Endothelial cell of umbilical vein (primary cell): Measurements from ENCODE around the gene PRXL2C. TPM values are rescaled to one million over a fixed set of nuclear protein-coding genes. Genes with fewer than 3 reads are reported as not detected.

Source experiments
- BruUV-seq: library from RNA; stranded (reverse); fragments of 400-500 nt; replicated peaks from 2 replicates; lab custom pipeline; 2021; lab: Mats Ljungman, UMichigan
- CTCF ChIA-PET: fragments of 300-600, 350-600 bp; sonication (Branson Sonifier 250); formaldehyde crosslinking; loops from one replicate; lab custom pipeline; 2021; ENCODE audit warnings: antibody characterized with exemption, inconsistent platforms; lab: Charles Lee
- POLR2A ChIA-PET: fragments of 300-600, 350-600 bp; sonication (Branson Sonifier 250); formaldehyde crosslinking; loops from one replicate; lab custom pipeline; 2021; ENCODE audit warnings: antibody characterized with exemption, inconsistent platforms; lab: Charles Lee
- DNase-seq: peaks from one replicate; pipeline ENCODE4 v3.0.0-alpha.2; 2011; ENCODE audit warnings: low read depth, low spot score
- FAIRE-seq: peaks from 2 replicates; lab custom pipeline; 2011; peaks lifted over from hg19 to GRCh38; lab: Jason Lieb, UNC
- H2AFZ ChIP-seq: 2 replicates; pipeline ENCODE4 v1.6.0; 2012; ENCODE audit warnings: low read depth, low read length, control low read depth, inconsistent platforms
- H3K27ac ChIP-seq: 2 replicates; pipeline ENCODE4 v1.5.1; 2011; ENCODE audit warnings: low read depth, mild to moderate bottlenecking, control low read depth, low read length, moderate library complexity; ENCODE audit not compliant: insufficient read depth
- H3K27me3 ChIP-seq, 2 experiments: 2 replicates each; pipeline versions ENCODE4 v1.6.0 to v1.6.1; 2011; ENCODE audit warnings: low read length in 2 of 2, mixed read lengths in 1 of 2; ENCODE audit not compliant: control insufficient read depth in 2 of 2, insufficient read depth in 2 of 2
- H3K36me3 ChIP-seq, 2 experiments: 2 replicates in 1 of 2; 3 replicates in 1 of 2; pipeline ENCODE4 v1.5.1; 2011; ENCODE audit warnings: low read length in 2 of 2, mild to moderate bottlenecking in 1 of 2, moderate library complexity in 1 of 2; ENCODE audit not compliant: control insufficient read depth in 2 of 2, insufficient read depth in 2 of 2; ENCODE audit errors: extremely low read depth in 1 of 2
- H3K4me1 ChIP-seq: 3 replicates; pipeline ENCODE4 v1.5.1; 2011; ENCODE audit warnings: mild to moderate bottlenecking, low read length; ENCODE audit not compliant: control insufficient read depth, insufficient read depth; ENCODE audit errors: extremely low read depth
- H3K4me2 ChIP-seq: 2 replicates; pipeline ENCODE4 v1.6.1; 2011; ENCODE audit warnings: low read length, control low read depth, mixed read lengths; ENCODE audit not compliant: insufficient read depth
- H3K4me3 ChIP-seq, 3 experiments: fragments of 200-600 bp in 1 of 3; sonication (generic), shearing (Covaris generic) in 1 of 3; replicated peaks in 1 of 3; 2 replicates each; pipeline ENCODE4 v1.5.1; 2011 to 2016; ENCODE audit warnings: control low read depth in 3 of 3, low read length in 3 of 3, mild to moderate bottlenecking in 2 of 3, inconsistent platforms in 1 of 3, low read depth in 1 of 3, moderate library complexity in 1 of 3; ENCODE audit not compliant: insufficient read depth in 1 of 3
- H3K79me2 ChIP-seq: 2 replicates; pipeline ENCODE4 v1.6.0; 2012; ENCODE audit warnings: low read length, inconsistent platforms; ENCODE audit not compliant: control insufficient read depth, insufficient read depth
- H3K9ac ChIP-seq: replicated peaks from 2 replicates; pipeline ENCODE3; 2011; ENCODE audit warnings: low read length, control low read depth; ENCODE audit not compliant: insufficient read depth; ENCODE audit errors: extremely low read depth
- H3K9me1 ChIP-seq: replicated peaks from 3 replicates; pipeline ENCODE4 v1.6.0; 2011; ENCODE audit warnings: mild to moderate bottlenecking, low read length; ENCODE audit not compliant: control insufficient read depth, insufficient read depth; ENCODE audit errors: extremely low read depth
- H3K9me3 ChIP-seq: replicated peaks from 2 replicates; pipeline ENCODE4 v1.5.1; 2012; ENCODE audit warnings: low read length, inconsistent platforms; ENCODE audit not compliant: control insufficient read depth, insufficient read depth
- H4K20me1 ChIP-seq: replicated peaks from 2 replicates; pipeline ENCODE3; 2011; ENCODE audit warnings: mild to moderate bottlenecking, low read length; ENCODE audit not compliant: control insufficient read depth, insufficient read depth; ENCODE audit errors: extremely low read depth
- EZH2 ChIP-seq: IDR thresholded peaks from 2 replicates; pipeline ENCODE4 v1.6.1; 2012; ENCODE audit warnings: borderline replicate concordance, low read depth, mild to moderate bottlenecking, moderate library complexity, low read length, inconsistent platforms; ENCODE audit not compliant: severe bottlenecking
- FOS ChIP-seq: IDR thresholded peaks from 2 replicates; pipeline ENCODE4 v1.6.1; 2011; ENCODE audit warnings: mild to moderate bottlenecking, low read length, moderate library complexity, borderline replicate concordance; ENCODE audit not compliant: insufficient read depth
- GATA2 ChIP-seq: IDR thresholded peaks from 2 replicates; pipeline ENCODE4 v1.7.0; 2011; ENCODE audit warnings: low read depth, mild to moderate bottlenecking, moderate library complexity, mixed read lengths, low read length; ENCODE audit not compliant: insufficient read length, insufficient read depth
- JUN ChIP-seq: IDR thresholded peaks from 2 replicates; pipeline ENCODE4 v1.6.1; 2011; ENCODE audit warnings: borderline replicate concordance, low read depth; ENCODE audit not compliant: insufficient read length, insufficient read depth
- MAX ChIP-seq: IDR thresholded peaks from 2 replicates; pipeline ENCODE4 v1.6.1; 2011; ENCODE audit not compliant: insufficient read depth, insufficient read length
- MYC ChIP-seq: IDR thresholded peaks from one replicate; pipeline ENCODE4 v1.6.1; 2011; ENCODE audit warnings: mild to moderate bottlenecking, low read depth, low read length
- POLR2A ChIP-seq: IDR thresholded peaks from 2 replicates; pipeline ENCODE4 v1.6.1; 2012; ENCODE audit warnings: low read depth, mild to moderate bottlenecking, control low read depth, low read length
- POLR2AphosphoS5 ChIP-seq: IDR thresholded peaks from 2 replicates; pipeline ENCODE4 v1.6.1; 2012; ENCODE audit warnings: low read depth, mild to moderate bottlenecking, control low read depth, low read length, moderate library complexity; ENCODE audit not compliant: insufficient read depth
- dilution Hi-C: fragments of 300-500 bp; cut with MboI; formaldehyde crosslinking; loops from one replicate; pipeline ENCODE4 v1.15.0; 2019; ENCODE audit warnings: low sequenced_read_pairs; ENCODE audit not compliant: extremely low pct_ligation_motif_present
- intact Hi-C: fragments of 100-400 bp; cut with micrococcal nuclease; formaldehyde crosslinking; loops from one replicate; pipeline ENCODE4 v1.10.0; 2022
- polyA plus RNA-seq, 4 experiments: library from polyadenylated mRNA; depleted of rRNA in 3 of 4; stranded (reverse) in 3 of 4; unstranded in 1 of 4; fragments of >200 nt; gene quantifications; 2 replicates each; pipeline versions ENCODE4 v1.2.1 to v1.2.3, GENCODE V29; 2011 to 2012; ENCODE audit warnings: missing spikeins in 1 of 4
- total RNA-seq: library from RNA; stranded (reverse); gene quantifications from 2 replicates; pipeline ENCODE4 v1.2.3, GENCODE V29; 2021
- TF ChIP-seq, protein P1 (sequence below), 2 donors: IDR thresholded peaks; 1 replicate in 1 of 2; 2 replicates in 1 of 2; pipeline ENCODE4 v1.5.1; 2011; ENCODE audit warnings: low read length in 2 of 2, mild to moderate bottlenecking in 2 of 2, moderate library complexity in 2 of 2, control low read depth in 1 of 2, inconsistent platforms in 1 of 2, low read depth in 1 of 2; ENCODE audit not compliant: insufficient read depth in 1 of 2; ENCODE audit errors: extremely low read depth in 1 of 2

PRXL2C gene
- total and polyA plus RNA-seq, 2 donors (not counting 3 experiments of a cell fraction or from before 2014, with no cell fraction given): 5.4 to 14.7 TPM

DNA sequence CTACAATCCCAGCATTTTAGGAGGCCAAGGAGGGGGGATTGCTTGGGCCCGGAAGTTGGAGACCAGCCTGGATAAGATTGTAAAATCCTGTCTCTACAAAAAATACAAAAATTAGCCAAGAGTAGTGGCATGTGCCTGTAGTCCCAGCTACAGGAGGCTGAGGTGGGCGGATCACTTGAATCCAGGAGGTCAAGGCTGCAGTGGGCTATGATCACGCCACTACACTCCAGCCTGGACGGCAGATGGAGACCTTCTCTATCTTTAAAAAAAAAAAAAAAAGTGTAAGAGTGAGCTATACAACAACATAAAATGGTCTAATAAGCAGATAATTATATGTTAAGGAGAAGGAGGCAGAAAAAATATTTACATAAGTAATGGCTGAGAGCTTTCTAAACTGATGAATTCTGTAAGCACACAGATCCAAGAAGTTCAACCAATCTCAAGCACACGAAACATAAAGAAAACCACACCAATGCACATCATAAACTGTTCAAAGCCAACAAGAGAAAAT lies 58.5 kb downstream of the PRXL2C start:
- ChIA-PET CTCF (interaction anchor here (0.7 kb wide), 1 partner anchor 73 kb away, joined by 3 read pairs; no protein-coding TSS in a partner anchor), POLR2A (no interaction called here)
- Histone ChIP-seq H3K4me3 (no peak overlapping the region), H3K4me1 (no peaks in the 10 kb centered on the region), H3K9me1 (no peaks in the 10 kb centered on the region), H3K4me2 (no peak overlapping the region), H3K9ac (no peak overlapping the region), H3K79me2 (no peaks in the 10 kb centered on the region), H3K27me3 (no peaks in the 10 kb centered on the region), H2AFZ (no peak overlapping the region), H3K9me3 (no peaks in the 10 kb centered on the region), H4K20me1 (no peaks in the 10 kb centered on the region), H3K27ac (no peak overlapping the region), H3K36me3 (no peaks in the 10 kb centered on the region)
- no TSS peak for BruUV-seq
- TF ChIP-seq, protein P1, sequence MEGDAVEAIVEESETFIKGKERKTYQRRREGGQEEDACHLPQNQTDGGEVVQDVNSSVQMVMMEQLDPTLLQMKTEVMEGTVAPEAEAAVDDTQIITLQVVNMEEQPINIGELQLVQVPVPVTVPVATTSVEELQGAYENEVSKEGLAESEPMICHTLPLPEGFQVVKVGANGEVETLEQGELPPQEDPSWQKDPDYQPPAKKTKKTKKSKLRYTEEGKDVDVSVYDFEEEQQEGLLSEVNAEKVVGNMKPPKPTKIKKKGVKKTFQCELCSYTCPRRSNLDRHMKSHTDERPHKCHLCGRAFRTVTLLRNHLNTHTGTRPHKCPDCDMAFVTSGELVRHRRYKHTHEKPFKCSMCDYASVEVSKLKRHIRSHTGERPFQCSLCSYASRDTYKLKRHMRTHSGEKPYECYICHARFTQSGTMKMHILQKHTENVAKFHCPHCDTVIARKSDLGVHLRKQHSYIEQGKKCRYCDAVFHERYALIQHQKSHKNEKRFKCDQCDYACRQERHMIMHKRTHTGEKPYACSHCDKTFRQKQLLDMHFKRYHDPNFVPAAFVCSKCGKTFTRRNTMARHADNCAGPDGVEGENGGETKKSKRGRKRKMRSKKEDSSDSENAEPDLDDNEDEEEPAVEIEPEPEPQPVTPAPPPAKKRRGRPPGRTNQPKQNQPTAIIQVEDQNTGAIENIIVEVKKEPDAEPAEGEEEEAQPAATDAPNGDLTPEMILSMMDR (IDR thresholded peaks at IDR 0.05; ENCODE audit: extremely low read depth in 1 of 2, insufficient read depth in 1 of 2, low read depth in 1 of 2, low read length in 2 of 2): no peak
- no peak for TF ChIP-seq EZH2
- TF ChIP-seq POLR2A: no peak
- no peak for TF ChIP-seq MAX
- TF ChIP-seq GATA2: no peak
- no peak for TF ChIP-seq JUN
- no peak for TF ChIP-seq POLR2AphosphoS5
- no peak for TF ChIP-seq MYC
- TF ChIP-seq FOS: no peak
- no peak for FAIRE-seq
- dilution Hi-C loops: no loop called here
- DNase-seq: no peak
- intact Hi-C loops: no loop called here

Other genes with a start within 250 kb of the PRXL2C start
- 8.6 and 10.0 TPM in 2 replicates for gene ZNF367, start 236.9 kb downstream of the PRXL2C start, total RNA-seq
- 1.2 and 1.7 TPM in 2 replicates for gene ZNF367, start 236.9 kb downstream of the PRXL2C start, polyA plus RNA-seq
- 11.1 and 11.7 TPM in 2 replicates for gene HABP4, start 205.1 kb downstream of the PRXL2C start, total RNA-seq
- gene HABP4, start 205.1 kb downstream of the PRXL2C start, polyA plus RNA-seq: 3.0 and 4.6 TPM in 2 replicates
- gene CDC14B, start 35.5 kb downstream of the PRXL2C start, total RNA-seq: 0.74 and 0.93 TPM in 2 replicates
- gene CDC14B, start 35.5 kb downstream of the PRXL2C start, polyA plus RNA-seq: 0.30 and 0.39 TPM in 2 replicates
- gene ZNF510, start 122.8 kb upstream of the PRXL2C start, total RNA-seq: 8.7 and 8.8 TPM in 2 replicates
- gene ZNF510, start 122.8 kb upstream of the PRXL2C start, polyA plus RNA-seq: 3.2 and 4.4 TPM in 2 replicates
- 3.6 and 4.4 TPM in 2 replicates for gene ZNF782, start 199.2 kb upstream of the PRXL2C start, total RNA-seq
- gene ZNF782, start 199.2 kb upstream of the PRXL2C start, polyA plus RNA-seq: 0.62 and 0.97 TPM in 2 replicates